ENCODE results near the gene AEN.

Gene AEN

GRCh38 chr15:88625943-88626741 lies 5.0 kb downstream of the AEN start:
- no peak for DNase-seq (ENCODE audit: low spot score)

GRCh38 chr15:88627463-88627862 lies 6.3 kb downstream of the AEN start:
- TF ChIP-seq CTCF (IDR thresholded peaks at IDR 0.05; ENCODE audit: extremely low read depth, missing control alignments): no peak
- DNase-seq (ENCODE audit: low spot score): no peak

More at GRCh38 chr15:88625943-88626741, 5.0 kb downstream of the AEN start:
- no peak for TF ChIP-seq CTCF (IDR thresholded peaks at IDR 0.05; ENCODE audit: extremely low read depth, missing control alignments)

- no peak for DNase-seq (ENCODE audit: low spot score)
- no peak for TF ChIP-seq CTCF (IDR thresholded peaks at IDR 0.05; ENCODE audit: extremely low read depth, missing control alignments)
These were observed 7.0 kb downstream of the AEN start for GRCh38 chr15:88628018-88628654.

- no peak for DNase-seq (ENCODE audit: low spot score)
These were observed 7.9 kb downstream of the AEN start for GRCh38 chr15:88629071-88629470.

GRCh38 chr15:88630141-88630721 lies 9.1 kb downstream of the AEN start:
- no peak for TF ChIP-seq CTCF (IDR thresholded peaks at IDR 0.05; ENCODE audit: extremely low read depth, missing control alignments)

More at GRCh38 chr15:88629071-88629470, 7.9 kb downstream of the AEN start:
- no peak for TF ChIP-seq CTCF (IDR thresholded peaks at IDR 0.05; ENCODE audit: extremely low read depth, missing control alignments)

GRCh38 chr15:88630798-88631463 lies 9.8 kb downstream of the AEN start:
- no peak for DNase-seq (ENCODE audit: low spot score)
- no peak for TF ChIP-seq CTCF (IDR thresholded peaks at IDR 0.05; ENCODE audit: extremely low read depth, missing control alignments)

More at GRCh38 chr15:88630141-88630721, 9.1 kb downstream of the AEN start:
- no peak for DNase-seq (ENCODE audit: low spot score)

Data from GM20000 (cell line).